Stromal cell of bone marrow (primary cell): ENCODE data around the gene RHOH.

Source experiments
- DNase-seq: peaks from one replicate; pipeline ENCODE4 v3.0.0-alpha.2; 2012; ENCODE audit warnings: low read depth

Gene RHOH

DNA sequence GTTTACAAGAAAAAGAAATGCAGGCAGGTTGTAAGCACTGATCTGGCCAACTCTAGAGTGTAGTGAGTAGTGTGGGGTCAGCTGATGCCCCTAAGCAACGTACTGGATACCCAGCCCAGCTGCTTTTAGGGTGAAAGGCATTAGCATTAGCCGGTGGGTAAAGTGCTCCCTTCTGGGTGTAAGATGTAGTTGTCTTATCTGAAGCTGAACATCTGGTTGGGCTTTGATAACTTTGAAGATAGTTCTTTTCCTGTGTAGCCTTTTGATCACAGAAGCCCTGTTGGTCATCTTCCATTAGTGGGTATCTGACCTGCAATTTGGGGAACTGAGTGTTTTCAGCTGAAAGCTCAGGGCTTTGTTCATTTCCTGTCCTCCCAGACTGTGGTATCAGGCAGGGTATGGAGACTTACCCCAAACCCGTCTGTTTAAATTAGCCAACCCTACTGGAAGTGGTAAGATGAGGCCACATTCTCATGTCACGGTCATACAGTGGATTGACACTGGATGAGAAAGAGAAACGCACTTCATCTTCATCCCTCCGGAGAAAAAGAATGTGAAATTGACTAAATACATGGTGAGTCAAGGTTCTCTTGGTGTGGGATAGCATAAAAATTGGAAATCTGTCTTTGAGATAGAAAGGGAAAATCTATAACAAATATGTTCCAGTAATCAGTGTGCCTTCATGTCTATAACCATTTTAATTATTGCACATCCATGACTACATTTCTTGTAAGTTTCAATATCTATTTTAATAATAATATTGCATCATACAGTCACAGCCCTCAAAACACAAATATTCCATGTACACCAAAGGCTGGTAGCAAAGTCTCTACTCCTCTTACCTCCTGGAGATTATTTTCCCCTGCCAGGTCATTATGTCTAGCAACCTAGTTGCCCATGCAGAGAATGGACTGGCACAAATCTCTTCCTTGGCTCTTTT, 8.7 kb downstream of the RHOH start:
- no peak for DNase-seq

GRCh38 chr4:40206426-40206825, 9.6 kb downstream of the RHOH start:
- DNase-seq: no peak

GRCh38 chr4:40209401-40209800, 12.6 kb downstream of the RHOH start:
- no peak for DNase-seq

DNA sequence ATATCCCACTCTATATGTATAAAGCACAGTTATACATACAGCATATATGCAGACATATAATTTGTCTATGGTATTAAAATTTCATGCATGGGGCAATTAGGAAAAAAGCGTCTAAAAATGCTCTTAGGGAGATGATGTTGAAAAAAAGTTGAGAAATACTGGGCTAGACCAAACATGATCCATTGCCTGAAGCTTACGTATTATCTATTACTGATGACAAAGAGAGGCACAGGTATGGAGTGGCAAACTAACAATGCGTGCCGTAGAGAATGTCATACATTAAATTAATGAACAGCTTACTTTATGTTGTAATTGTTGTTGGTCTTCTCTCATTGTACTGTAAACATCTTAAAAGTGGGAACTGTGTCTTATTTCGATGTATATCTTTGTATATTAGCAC, 13.9 kb downstream of the RHOH start:
- DNase-seq: no peak

DNA sequence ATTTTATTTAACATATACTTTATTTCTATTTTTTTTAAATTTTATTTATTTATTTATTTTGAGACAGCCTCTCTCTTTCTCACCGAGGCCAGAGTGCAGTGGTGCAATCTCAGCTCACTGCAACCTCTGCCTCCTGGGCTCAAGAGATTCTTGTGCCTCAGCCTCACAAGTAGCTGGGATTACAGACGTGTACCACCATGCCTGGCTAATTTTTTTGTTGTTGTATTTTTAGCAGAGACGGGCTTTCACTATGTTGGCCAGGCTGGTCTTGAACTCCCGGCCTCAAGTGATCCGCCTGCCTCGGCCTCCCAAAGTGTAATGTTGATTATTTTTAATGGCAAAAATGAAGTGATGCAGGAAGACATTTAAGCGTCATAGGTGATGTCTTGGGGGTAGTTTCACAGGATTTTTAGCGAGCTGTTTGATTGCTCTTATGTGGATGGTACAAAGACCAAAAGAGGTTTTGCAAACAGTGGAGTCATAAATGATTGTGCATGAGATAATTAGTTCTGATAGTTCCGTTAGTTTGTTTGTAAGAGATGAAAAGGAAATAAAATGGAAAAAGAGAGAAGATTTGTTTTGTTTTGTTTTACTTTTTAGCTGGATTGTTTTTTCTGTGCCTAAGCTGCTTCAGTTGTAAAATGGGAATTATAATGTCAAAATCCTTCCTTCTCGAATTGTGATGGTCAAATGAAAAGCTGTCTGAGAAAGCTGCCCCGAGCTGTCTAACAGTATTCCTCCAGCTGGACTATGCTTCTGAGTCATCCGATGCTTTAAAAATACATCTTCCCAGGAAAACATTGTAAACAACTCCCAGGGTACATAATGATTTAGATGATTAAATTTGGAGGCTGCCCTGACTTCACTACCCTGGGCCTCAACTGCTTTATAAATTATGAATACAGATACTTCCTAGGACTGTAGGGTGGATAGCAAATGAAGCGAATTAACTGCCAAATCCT, 14.7 kb downstream of the RHOH start:
- DNase-seq: no peak

- DNase-seq: no peak
These were observed 16.1 kb downstream of the RHOH start for GRCh38 chr4:40212674-40213527.

DNA sequence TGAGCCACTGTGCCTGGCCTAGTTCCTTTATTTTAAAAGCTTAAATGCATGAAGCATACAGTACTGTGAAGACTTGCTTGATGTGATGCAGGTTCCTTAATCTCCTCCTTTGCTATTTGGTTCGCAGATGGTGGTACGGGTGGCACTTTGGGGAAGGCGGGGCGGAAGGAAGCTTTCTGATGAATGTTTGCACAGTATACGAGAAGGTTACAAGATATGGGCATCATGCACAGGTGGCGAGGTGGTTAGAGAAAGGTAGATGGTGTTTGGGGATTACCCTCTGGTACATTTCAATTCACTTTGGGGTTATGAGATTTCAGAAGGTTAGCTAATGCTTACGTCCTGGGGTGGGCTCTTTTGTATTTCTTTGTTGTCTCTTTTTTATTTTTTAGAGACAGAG, 17.2 kb downstream of the RHOH start:
- no peak for DNase-seq

DNA sequence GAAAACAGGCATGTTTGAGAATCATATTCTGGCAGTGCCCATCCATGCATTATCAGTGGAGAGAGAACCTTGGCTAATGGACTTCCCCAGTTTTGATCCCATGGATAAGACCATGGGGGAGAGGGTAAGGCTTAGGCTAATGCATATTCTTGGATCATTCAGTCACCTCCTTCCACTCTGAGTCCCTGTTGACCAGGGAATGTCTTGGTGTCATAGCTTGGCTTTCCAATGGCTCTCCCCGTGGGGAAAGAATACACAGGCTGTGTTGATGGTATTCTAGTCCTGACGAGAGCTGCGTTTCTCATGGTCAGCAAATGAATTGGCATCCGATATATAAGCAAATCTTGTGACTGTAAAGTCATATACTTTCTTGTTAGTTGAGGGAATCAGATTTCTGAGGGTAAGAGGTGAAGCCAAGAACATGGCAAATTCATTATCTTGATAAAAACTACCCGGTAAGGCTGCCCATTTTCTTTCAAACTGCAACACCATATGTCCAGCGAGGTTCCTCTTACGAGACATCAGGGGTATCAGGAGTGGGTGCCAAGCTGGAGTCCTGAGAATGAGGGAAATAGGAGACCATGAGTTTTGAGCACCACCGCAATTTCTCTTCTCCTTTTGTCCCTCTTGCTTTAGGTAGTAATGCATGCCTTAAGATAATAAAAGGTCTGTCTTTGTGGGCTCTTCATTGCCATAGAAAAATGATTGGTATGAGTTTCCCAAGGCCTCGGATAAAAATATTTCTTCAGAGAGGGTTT, 18.0 kb downstream of the RHOH start:
- no peak for DNase-seq

- no peak for DNase-seq
These were observed 20.0 kb downstream of the RHOH start for GRCh38 chr4:40216622-40217366.

DNA sequence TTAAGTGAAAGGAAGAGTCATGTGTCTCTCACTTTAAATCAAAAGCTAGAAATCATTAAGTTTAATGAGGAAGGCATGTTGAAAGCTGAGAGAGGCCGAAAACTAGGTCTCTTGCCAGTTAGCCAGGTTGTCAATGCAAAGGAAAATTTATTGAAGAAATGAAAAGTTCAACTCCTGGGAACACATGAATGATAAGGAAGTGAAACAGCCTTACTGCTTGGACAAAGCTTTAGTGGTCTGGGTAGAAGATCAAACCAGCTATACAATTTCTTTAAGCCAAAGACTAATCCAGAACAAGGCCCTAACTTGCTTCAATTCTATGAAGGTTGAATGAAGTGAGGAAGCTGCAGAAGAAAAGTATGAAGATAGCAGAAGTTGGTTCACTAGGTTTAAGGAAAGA, 24.9 kb downstream of the RHOH start:
- DNase-seq: no peak

DNA sequence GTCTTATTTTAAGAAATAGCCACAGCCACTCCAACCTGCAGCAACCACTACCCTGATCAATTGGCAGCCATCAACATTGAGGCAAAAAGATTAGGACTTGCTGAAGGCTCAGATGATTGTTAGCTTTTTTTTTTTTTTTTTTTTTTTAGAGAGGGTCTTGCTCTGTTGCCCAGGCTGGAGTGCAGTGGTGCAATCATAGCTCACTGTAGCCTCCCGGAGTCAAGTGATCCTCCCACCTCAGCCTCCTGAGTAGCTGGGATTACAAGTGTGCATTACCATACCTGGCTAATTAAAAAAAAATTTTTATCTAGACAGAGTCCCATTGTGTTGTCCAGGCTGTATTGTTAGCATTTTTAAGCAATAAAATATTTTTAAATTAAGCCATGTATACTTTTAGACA, 26.5 kb downstream of the RHOH start:
- DNase-seq: no peak

- no peak for DNase-seq
These were observed 27.6 kb downstream of the RHOH start for GRCh38 chr4:40224432-40224831.

DNA sequence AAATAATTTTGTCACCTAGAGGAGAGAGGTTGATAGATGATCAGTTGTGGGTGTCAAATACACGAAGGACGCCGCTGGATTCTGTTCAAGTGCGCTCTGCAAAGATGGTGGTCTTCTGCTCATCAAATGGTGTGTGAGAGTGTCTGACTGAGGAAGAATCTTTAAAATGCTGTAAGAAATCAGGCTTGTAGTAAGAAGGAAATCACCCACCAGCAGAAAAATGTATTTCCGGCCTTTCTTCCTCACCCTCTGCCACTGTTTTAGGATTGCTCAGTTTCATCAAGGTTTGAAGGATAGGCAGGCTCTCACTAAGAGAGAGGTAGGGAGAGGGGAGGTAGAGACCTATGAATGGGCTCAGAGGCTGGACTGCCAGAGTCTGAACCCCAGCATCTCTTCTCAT, 28.7 kb downstream of the RHOH start:
- no peak for DNase-seq

- no peak for DNase-seq
These were observed 30.5 kb downstream of the RHOH start for GRCh38 chr4:40227284-40227683.

GRCh38 chr4:40228497-40229365, 31.9 kb downstream of the RHOH start:
- DNase-seq: no peak

GRCh38 chr4:40231316-40231863, 34.6 kb downstream of the RHOH start:
- no peak for DNase-seq

- no peak for DNase-seq
These were observed 35.8 kb downstream of the RHOH start for GRCh38 chr4:40232610-40233009.

DNA sequence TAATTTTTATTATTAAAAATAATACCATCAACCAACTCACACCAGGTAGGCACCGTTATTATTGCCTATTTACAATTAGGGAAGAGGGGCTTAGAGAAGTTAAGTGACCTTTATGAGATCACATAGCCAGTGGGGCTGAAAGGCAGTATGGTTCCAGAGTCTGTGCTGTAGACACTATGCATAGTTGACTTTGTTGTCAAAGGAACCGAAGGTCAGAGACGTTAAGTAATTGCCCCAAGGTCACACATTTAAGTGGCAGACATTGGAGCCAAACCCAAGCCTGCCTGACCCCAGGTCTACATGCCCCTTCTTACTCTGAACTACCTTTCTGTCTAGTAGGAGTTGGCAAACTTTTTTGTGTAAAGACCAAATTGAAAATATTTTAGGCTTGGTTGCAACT, 36.4 kb downstream of the RHOH start:
- no peak for DNase-seq

DNA sequence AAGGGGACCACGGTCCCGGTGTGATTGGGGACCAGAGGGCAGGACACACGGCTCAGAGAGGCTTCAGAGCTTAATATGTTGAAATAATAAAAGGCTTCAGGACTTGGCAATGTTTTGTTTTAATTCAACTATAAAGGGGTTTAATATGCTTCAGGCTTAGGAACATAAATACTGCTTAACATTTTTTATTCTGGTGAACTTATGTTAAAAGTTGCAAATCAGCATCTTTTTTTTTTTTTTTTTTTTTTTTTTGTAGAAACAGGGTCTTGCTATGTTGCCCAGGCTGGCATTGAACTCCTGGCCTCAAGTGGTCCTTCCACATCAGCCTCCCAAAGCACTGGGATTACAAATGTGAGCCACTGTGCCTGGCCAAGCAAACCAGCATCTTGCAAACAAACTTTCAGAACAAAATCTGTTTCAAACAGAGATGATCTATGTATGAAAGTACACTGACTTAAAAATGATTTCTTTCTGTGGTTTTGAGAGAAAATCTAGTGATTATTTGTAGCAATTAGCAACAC, 37.7 kb downstream of the RHOH start:
- DNase-seq: no peak
